Prostate gland (tissue), 2 donors: Measurements from ENCODE around the gene LIN37.

ENCODE experiments used
- POLR2AphosphoS5 ChIP-seq: sonication (generic); formaldehyde crosslinking; IDR thresholded peaks from one replicate; pipeline ENCODE4 v1.6.1; 2017; ENCODE audit warnings: antibody characterized with exemption
- TF ChIP-seq, protein P1 (sequence below), 4 experiments: fragments of 200-600 bp in 2 of 4; fragments of 450-650 bp in 2 of 4; sonication (generic) in 2 of 4; IDR thresholded peaks; 1 replicate in 3 of 4; 2 replicates in 1 of 4; pipeline ENCODE4 v1.5.1; 2016 to 2019; ENCODE audit warnings: antibody characterized with exemption in 4 of 4, mild to moderate bottlenecking in 2 of 4, moderate library complexity in 2 of 4

GRCh38 chr19:35719402-35720162 is 28.8 kb upstream of the LIN37 start:
- TF ChIP-seq, protein P1, sequence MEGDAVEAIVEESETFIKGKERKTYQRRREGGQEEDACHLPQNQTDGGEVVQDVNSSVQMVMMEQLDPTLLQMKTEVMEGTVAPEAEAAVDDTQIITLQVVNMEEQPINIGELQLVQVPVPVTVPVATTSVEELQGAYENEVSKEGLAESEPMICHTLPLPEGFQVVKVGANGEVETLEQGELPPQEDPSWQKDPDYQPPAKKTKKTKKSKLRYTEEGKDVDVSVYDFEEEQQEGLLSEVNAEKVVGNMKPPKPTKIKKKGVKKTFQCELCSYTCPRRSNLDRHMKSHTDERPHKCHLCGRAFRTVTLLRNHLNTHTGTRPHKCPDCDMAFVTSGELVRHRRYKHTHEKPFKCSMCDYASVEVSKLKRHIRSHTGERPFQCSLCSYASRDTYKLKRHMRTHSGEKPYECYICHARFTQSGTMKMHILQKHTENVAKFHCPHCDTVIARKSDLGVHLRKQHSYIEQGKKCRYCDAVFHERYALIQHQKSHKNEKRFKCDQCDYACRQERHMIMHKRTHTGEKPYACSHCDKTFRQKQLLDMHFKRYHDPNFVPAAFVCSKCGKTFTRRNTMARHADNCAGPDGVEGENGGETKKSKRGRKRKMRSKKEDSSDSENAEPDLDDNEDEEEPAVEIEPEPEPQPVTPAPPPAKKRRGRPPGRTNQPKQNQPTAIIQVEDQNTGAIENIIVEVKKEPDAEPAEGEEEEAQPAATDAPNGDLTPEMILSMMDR (IDR thresholded peaks at IDR 0.05) = no peak
- no peak for TF ChIP-seq POLR2AphosphoS5
